HG03565 (cell line): ENCODE results near the gene FAM228A.

Experiments
- ATAC-seq: cut with Tn5 transposase; IDR thresholded peaks from one replicate; pipeline ENCODE4 v1.9.1; 2021; ENCODE audit warnings: mild to moderate bottlenecking, moderate library complexity; ENCODE audit not compliant: unreplicated experiment

FAM228A gene

DNA sequence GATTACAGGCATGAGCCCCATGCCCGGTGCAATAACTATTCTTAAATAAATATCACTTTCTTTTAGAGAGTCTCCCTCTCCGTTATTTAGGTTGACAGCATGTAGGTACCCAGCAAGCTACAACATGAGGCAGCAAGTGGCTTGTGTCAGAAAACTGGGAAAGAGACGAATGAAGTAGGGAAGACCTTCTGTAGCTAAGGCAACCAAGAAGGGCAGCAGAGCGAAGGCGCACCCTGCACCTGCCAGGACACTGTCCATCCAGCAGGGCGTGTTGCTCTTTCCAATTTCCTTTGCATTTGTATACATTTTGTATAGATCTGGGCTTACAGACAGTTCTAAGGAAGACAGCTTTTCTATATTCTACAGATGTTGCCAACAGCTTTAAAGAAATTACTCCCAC is 48.1 kb downstream of the FAM228A start:
- no peak for ATAC-seq

GRCh38 chr2:24225499-24226242 is 50.8 kb downstream of the FAM228A start:
- no peak for ATAC-seq

GRCh38 chr2:24228470-24228869 is 53.6 kb downstream of the FAM228A start:
- ATAC-seq, result no peak

DNA sequence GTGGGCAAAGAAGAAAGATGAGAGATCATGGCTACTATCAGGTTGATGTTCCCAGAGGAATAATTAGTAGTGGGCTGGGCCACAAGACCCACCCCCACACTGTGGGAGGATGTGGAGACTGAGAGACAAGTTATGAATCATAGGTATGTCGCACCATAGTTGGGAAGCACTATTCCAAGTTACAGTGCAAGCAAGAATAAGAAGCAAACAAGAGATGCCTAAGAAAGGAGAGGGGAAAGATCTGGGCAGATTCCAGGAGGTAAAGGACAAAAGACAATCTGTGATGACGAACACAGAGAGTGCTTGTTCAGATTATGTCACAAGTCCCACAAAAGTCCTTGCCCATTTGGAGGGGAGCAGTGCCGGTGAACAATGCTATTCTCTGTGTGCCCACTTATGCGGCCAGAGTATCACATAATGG is 56.6 kb downstream of the FAM228A start:
- ATAC-seq, result no peak

DNA sequence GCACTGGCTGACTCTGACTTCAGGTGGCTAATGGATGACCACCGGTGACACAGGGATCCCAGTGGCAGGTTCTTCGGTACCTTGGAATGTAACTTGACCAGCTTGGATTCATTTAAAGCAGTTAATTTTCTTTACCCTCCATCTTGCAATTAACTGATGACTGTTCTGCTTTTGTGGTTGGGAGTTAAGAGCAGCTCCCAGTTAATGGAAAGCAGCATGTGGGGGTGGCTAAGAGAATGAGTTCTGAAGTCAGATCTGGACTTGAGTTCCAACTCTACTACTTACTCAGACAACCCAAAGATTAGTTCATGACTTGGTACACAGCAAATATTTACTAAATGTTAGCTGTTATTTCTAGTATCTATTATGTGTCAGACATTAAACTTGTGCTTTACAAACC is 58.5 kb downstream of the FAM228A start:
- no peak for ATAC-seq

- ATAC-seq, result no peak
Measured at GRCh38 chr2:24237313-24237712, 62.5 kb downstream of the FAM228A start.

DNA sequence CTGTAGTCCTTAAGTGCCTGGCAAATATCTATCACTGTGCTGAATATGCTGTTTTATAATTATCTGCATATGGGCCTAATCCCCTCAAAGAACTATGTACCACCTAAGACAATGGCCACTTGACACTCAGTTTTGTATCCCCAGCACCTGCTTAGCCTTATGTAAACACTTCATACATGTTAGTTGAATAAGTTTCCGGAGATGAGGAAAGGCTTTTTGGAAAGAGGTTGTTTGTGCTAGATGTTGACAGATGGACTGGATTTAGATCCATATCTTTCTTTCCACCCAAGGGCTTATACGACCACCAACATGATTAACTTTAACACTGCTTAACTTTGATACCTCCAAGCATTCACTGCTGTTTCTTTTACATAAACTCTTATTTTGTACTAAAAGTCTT is 63.3 kb downstream of the FAM228A start:
- no peak for ATAC-seq

- ATAC-seq, result no peak
Measured at GRCh38 chr2:24239553-24239952, 64.7 kb downstream of the FAM228A start.
